IMR-90 (cell line): ENCODE measurements around the gene SEL1L. TPM values are rescaled to one million over a fixed set of nuclear protein-coding genes. Genes with fewer than 3 reads are reported as not detected.
"Not testable (repeated sequence)": the region's sequence is repeated elsewhere in the genome, so short reads cannot be mapped to it uniquely, and the experiment has no call there.

Experiments used
- ATAC-seq: fragments of 200-7000 bp; cut with Tn5 transposase; 2 replicates; pipeline ENCODE4 v1.9.1; 2020; ENCODE audit warnings: low read depth, mild to moderate bottlenecking, moderate library complexity
- BruUV-seq: library from RNA; stranded (reverse); fragments of 400-500 nt; replicated peaks from 2 replicates; lab custom pipeline; 2021; lab: Mats Ljungman, UMichigan
- CTCF ChIA-PET: fragments of 300-600 bp; formaldehyde crosslinking; extraction: SDS; loops from one replicate; lab custom pipeline; 2021; ENCODE audit warnings: antibody characterized with exemption; lab: Yijun Ruan, JAX
- POLR2A ChIA-PET: fragments of 300-600 bp; sonication (Branson Sonifier 250); formaldehyde crosslinking; loops from one replicate; lab custom pipeline; 2022; ENCODE audit warnings: antibody characterized with exemption; ENCODE audit not compliant: unreplicated experiment; lab: Charles Lee
- DNase-seq: peaks from one replicate; pipeline ENCODE4 v3.0.0; 2013
- H2AFZ ChIP-seq: replicated peaks from 2 replicates; pipeline ENCODE3; 2013; ENCODE audit warnings: low read length, mild to moderate bottlenecking; ENCODE audit not compliant: poor library complexity
- H2AK5ac ChIP-seq: 2 replicates; pipeline ENCODE4 v1.6.1; 2013; ENCODE audit warnings: low read depth, low read length, inconsistent platforms
- H2AK9ac ChIP-seq: replicated peaks from 2 replicates; pipeline ENCODE3; 2013; ENCODE audit warnings: mild to moderate bottlenecking, low read depth, low read length, moderate library complexity; ENCODE audit not compliant: poor library complexity
- H2BK120ac ChIP-seq: 2 replicates; pipeline ENCODE4 v1.6.1; 2013; ENCODE audit warnings: low read depth, low read length, inconsistent platforms
- H2BK15ac ChIP-seq: 3 replicates; pipeline ENCODE4 v1.6.1; 2013; ENCODE audit warnings: low read depth, low read length, inconsistent platforms
- H2BK20ac ChIP-seq: 2 replicates; pipeline ENCODE4 v1.6.1; 2013; ENCODE audit warnings: low read depth, mild to moderate bottlenecking, inconsistent platforms, low read length, moderate library complexity
- H2BK5ac ChIP-seq: 2 replicates; pipeline ENCODE4 v1.6.1; 2013; ENCODE audit warnings: mild to moderate bottlenecking, low read depth, low read length, inconsistent platforms; ENCODE audit not compliant: poor library complexity, severe bottlenecking
- H3K14ac ChIP-seq: replicated peaks from 2 replicates; pipeline ENCODE4 v1.6.1; 2013; ENCODE audit warnings: low read depth, low read length, inconsistent platforms
- H3K18ac ChIP-seq: 2 replicates; pipeline ENCODE4 v1.6.1; 2013; ENCODE audit warnings: low read depth, low read length, control low read depth
- H3K23ac ChIP-seq: 2 replicates; pipeline ENCODE4 v1.6.1; 2013; ENCODE audit warnings: low read depth, low read length, inconsistent platforms
- H3K27ac ChIP-seq: 2 replicates; pipeline ENCODE4 v1.5.1; 2013; ENCODE audit warnings: mild to moderate bottlenecking, control low read depth, low read length; ENCODE audit not compliant: insufficient read depth
- H3K27me3 ChIP-seq: 2 replicates; pipeline ENCODE4 v1.6.1; 2013; ENCODE audit warnings: low read length; ENCODE audit not compliant: control insufficient read depth, insufficient read depth
- H3K36me3 ChIP-seq: 2 replicates; pipeline ENCODE4 v1.6.1; 2013; ENCODE audit warnings: low read length, mixed read lengths; ENCODE audit not compliant: control insufficient read depth, insufficient read depth
- H3K4ac ChIP-seq: 2 replicates; pipeline ENCODE4 v1.6.1; 2013; ENCODE audit warnings: low read depth, low read length, inconsistent platforms
- H3K4me1 ChIP-seq: 2 replicates; pipeline ENCODE4 v1.6.1; 2013; ENCODE audit warnings: low read length, mixed read lengths; ENCODE audit not compliant: control insufficient read depth, insufficient read depth
- H3K4me2 ChIP-seq: 2 replicates; pipeline ENCODE4 v1.6.1; 2013; ENCODE audit warnings: low read depth, mild to moderate bottlenecking, control low read depth, low read length, moderate library complexity
- H3K4me3 ChIP-seq: 2 replicates; pipeline ENCODE4 v1.5.1; 2013; ENCODE audit warnings: low read depth, mild to moderate bottlenecking, control low read depth, low read length, moderate library complexity; ENCODE audit not compliant: insufficient read depth
- H3K56ac ChIP-seq: 2 replicates; pipeline ENCODE4 v1.6.1; 2013; ENCODE audit warnings: low read length, inconsistent platforms; ENCODE audit not compliant: insufficient read depth; ENCODE audit errors: extremely low read depth
- H3K79me1 ChIP-seq, 2 experiments: 2 replicates each; pipeline ENCODE4 v1.6.1; 2013; ENCODE audit warnings: low read length in 2 of 2, inconsistent platforms in 1 of 2, low read depth in 1 of 2
- H3K9ac ChIP-seq: 2 replicates; pipeline ENCODE4 v1.6.1; 2013; ENCODE audit warnings: low read depth, low read length, control low read depth
- H3K9me1 ChIP-seq: 2 replicates; pipeline ENCODE4 v1.6.1; 2013; ENCODE audit warnings: low read length, inconsistent platforms; ENCODE audit not compliant: insufficient read depth
- H3K9me3 ChIP-seq: 2 replicates; pipeline ENCODE4 v1.6.1; 2013; ENCODE audit warnings: low read length; ENCODE audit not compliant: control insufficient read depth, insufficient read depth
- H4K20me1 ChIP-seq: 2 replicates; pipeline ENCODE4 v1.6.1; 2013; ENCODE audit warnings: low read length, inconsistent platforms; ENCODE audit not compliant: insufficient read depth
- H4K5ac ChIP-seq: 2 replicates; pipeline ENCODE4 v1.6.1; 2013; ENCODE audit warnings: mild to moderate bottlenecking, low read depth, low read length, control low read depth
- H4K8ac ChIP-seq, 2 experiments: 2 replicates each; pipeline ENCODE4 v1.6.1; 2013; ENCODE audit warnings: low read depth in 2 of 2, low read length in 2 of 2, control low read depth in 1 of 2, inconsistent platforms in 1 of 2
- H4K91ac ChIP-seq: 2 replicates; pipeline ENCODE4 v1.6.1; 2013; ENCODE audit warnings: low read depth, low read length, inconsistent platforms; ENCODE audit not compliant: insufficient read depth
- WGBS, 2 experiments: methylation state at CpG; one replicate each; pipeline versions ENCODE4 v1.1.5 to v1.1.7; 2013; ENCODE audit warnings: missing lambda C conversion rate in 2 of 2; ENCODE audit not compliant: insufficient read length in 1 of 2; ENCODE audit errors: extremely low coverage in 2 of 2; 5-methylcytosine and 5-hydroxymethylcytosine counted together
- dilution Hi-C: fragments of 300-500 bp; cut with HindIII; formaldehyde crosslinking; loops from one replicate; pipeline ENCODE4 v1.14.3; 2018; ENCODE audit warnings: low sequenced_read_pairs; ENCODE audit not compliant: unreplicated experiment
- in situ Hi-C: fragments of 300-500 bp; cut with MboI; formaldehyde crosslinking; loops from 3 replicates; pipeline ENCODE4 v1.14.3; 2019; ENCODE audit warnings: low sequenced_read_pairs, inconsistent platforms, mixed read lengths
- intact Hi-C: fragments of 100-400 bp; cut with micrococcal nuclease; formaldehyde crosslinking; loops from 2 replicates; pipeline ENCODE4 v1.10.0; 2022
- polyA plus RNA-seq, 3 experiments: library from polyadenylated mRNA; depleted of rRNA; stranded (reverse); fragments of >200 nt; gene quantifications; 2 replicates each; pipeline ENCODE4 v1.2.3, GENCODE V29; 2012; ENCODE audit warnings: low replicate concordance in 1 of 3
- total RNA-seq: library from RNA; depleted of rRNA; stranded (reverse); fragments of >200 nt; gene quantifications from 2 replicates; pipeline ENCODE4 v1.2.3, GENCODE V29; 2012

SEL1L gene
- total and polyA plus RNA-seq, 2 of the 4 experiments (the other 2 are of a cell fraction) = 21.0 to 62.4 TPM

GRCh38 chr14:81429749-81430148 is 103.9 kb downstream of the SEL1L start:
- H3K56ac ChIP-seq, H3K4ac ChIP-seq, H2BK20ac ChIP-seq, H3K4me2 ChIP-seq, H4K20me1 ChIP-seq, CTCF ChIA-PET, H2AK5ac ChIP-seq, H3K27ac ChIP-seq, POLR2A ChIA-PET, H2AK9ac ChIP-seq, H3K9ac ChIP-seq, H4K8ac ChIP-seq, H3K4me1 ChIP-seq, H3K9me3 ChIP-seq, H2BK15ac ChIP-seq, H3K4me3 ChIP-seq, H3K79me1 ChIP-seq, DNase-seq, H2AFZ ChIP-seq, H2BK5ac ChIP-seq, H2BK120ac ChIP-seq, BruUV-seq, H3K18ac ChIP-seq, dilution Hi-C loops, intact Hi-C loops, H4K91ac ChIP-seq, H3K36me3 ChIP-seq, H3K14ac ChIP-seq, H3K23ac ChIP-seq, in situ Hi-C loops, ATAC-seq, H3K9me1 ChIP-seq, H4K5ac ChIP-seq: not testable (repeated sequence)
- H3K27me3 ChIP-seq = peaks cover 21% of the 10 kb centered on the region
- WGBS, 2 experiments = 40% methylated on average over 1 of the region's 11 CpGs; no CpG with 5 or more reads in 1 of the 2 experiments
